Testis (tissue), 3 donors: Measurements from ENCODE around the gene FAM72B. TPM values are rescaled to one million over a fixed set of nuclear protein-coding genes. Genes with fewer than 3 reads are reported as not detected.
"Not testable (repeated sequence)": the region's sequence is repeated elsewhere in the genome, so short reads cannot be mapped to it uniquely, and the experiment has no call there.

ENCODE experiments used
- DNase-seq: peaks from one replicate; pipeline ENCODE4 v3.0.0-alpha.2; 2019
- H3K27ac ChIP-seq, 2 donors: fragments of 200-600 bp; sonication (generic); one replicate each; pipeline ENCODE4 v1.5.1; 2019
- H3K27me3 ChIP-seq: fragments of 200-600 bp; sonication (generic); one replicate; pipeline ENCODE4 v1.5.1; 2019
- H3K36me3 ChIP-seq: fragments of 200-600 bp; sonication (generic); one replicate; pipeline ENCODE4 v1.5.1; 2017; ENCODE audit warnings: low read depth; ENCODE audit errors: missing control alignments
- H3K4me1 ChIP-seq: fragments of 200-600 bp; sonication (generic); one replicate; pipeline ENCODE4 v1.5.1; 2019
- H3K4me3 ChIP-seq, 2 donors: fragments of 200-600 bp; sonication (generic); one replicate each; pipeline ENCODE4 v1.5.1; 2017 to 2019
- H3K9me3 ChIP-seq: fragments of 200-600 bp; sonication (generic); one replicate; pipeline ENCODE4 v1.5.1; 2017
- WGBS, 2 donors: methylation state at CpG; one replicate each; pipeline ENCODE4 v1.1.5; 2018; 5-methylcytosine and 5-hydroxymethylcytosine counted together
- intact Hi-C: fragments of 100-400 bp; cut with DNase I; formaldehyde crosslinking; loops from one replicate; pipeline ENCODE4 v1.15.1; 2023; ENCODE audit warnings: low total_unique reads
- polyA plus RNA-seq: library from polyadenylated mRNA; stranded (reverse); fragments of 350-450 nt; fragmentation: Illumina TruSeq; extraction: RNeasy Lipid Tissue Mini Kit (QIAGEN cat#74804); gene quantifications from one replicate; pipeline ENCODE4 v1.2.3, GENCODE V29; 2014; ENCODE audit warnings: low read depth, low replicate concordance; ENCODE audit not compliant: insufficient read depth
- total RNA-seq, 2 donors: library from RNA; depleted of rRNA; stranded (reverse); fragments of >200 nt; gene quantifications; one replicate each; pipeline ENCODE4 v1.2.3, GENCODE V29; 2016

FAM72B gene
- total and polyA plus RNA-seq, 3 donors from 2014 or later = 1.3 to 4.9 (median 2.5) TPM

- WGBS, 2 donors = no CpG with 5 or more reads among the region's 5 CpGs
- H3K4me3 ChIP-seq, H3K27ac ChIP-seq, H3K9me3 ChIP-seq, H3K4me1 ChIP-seq, intact Hi-C loops, DNase-seq, H3K36me3 ChIP-seq, H3K27me3 ChIP-seq: not testable (repeated sequence)
These were observed 30.5 kb upstream of the FAM72B start for GRCh38 chr1:121214544-121215156.

GRCh38 chr1:121213491-121213890 is 29.4 kb upstream of the FAM72B start:
- H3K4me1 ChIP-seq, intact Hi-C loops, H3K36me3 ChIP-seq, H3K4me3 ChIP-seq, H3K9me3 ChIP-seq, H3K27ac ChIP-seq, DNase-seq, H3K27me3 ChIP-seq: not testable (repeated sequence)
- 67 to 75% methylated on average over 1 to 3 of the region's 9 CpGs for WGBS, 2 donors

- H3K36me3 ChIP-seq, H3K27me3 ChIP-seq, H3K27ac ChIP-seq, H3K4me1 ChIP-seq, H3K4me3 ChIP-seq, DNase-seq, H3K9me3 ChIP-seq, intact Hi-C loops: not testable (repeated sequence)
- whole genome bisulfite sequencing, 2 donors = 87 to 90% methylated on average over 2 of the region's 2 CpGs
These were observed 26.6 kb upstream of the FAM72B start for GRCh38 chr1:121210778-121211177.

DNA sequence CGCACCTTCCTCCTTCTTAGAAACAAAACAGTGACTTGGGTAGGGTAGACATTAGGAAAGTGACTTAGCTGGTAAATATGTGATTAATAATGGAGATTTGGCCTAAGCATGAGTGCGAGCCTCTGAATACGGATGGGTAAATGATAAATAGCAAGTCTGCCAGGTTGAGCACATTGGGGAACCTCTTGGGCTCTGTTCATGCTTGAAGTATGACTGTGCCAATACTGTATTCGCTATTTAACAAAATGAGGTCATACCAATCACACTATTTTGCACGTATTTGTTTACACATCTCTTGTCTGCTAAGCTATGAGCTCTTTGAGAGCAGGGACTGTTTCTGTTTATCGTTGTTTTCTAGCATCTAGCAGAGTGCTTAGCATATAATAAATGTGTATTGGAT is 24.2 kb upstream of the FAM72B start:
- H3K36me3 ChIP-seq, H3K4me1 ChIP-seq, DNase-seq, H3K4me3 ChIP-seq, H3K27me3 ChIP-seq, H3K9me3 ChIP-seq, intact Hi-C loops, H3K27ac ChIP-seq: not testable (repeated sequence)
- 93 to 95% methylated on average over 5 of the region's 6 CpGs for WGBS, 2 donors

- intact Hi-C loops, H3K4me1 ChIP-seq, H3K36me3 ChIP-seq, H3K4me3 ChIP-seq, H3K9me3 ChIP-seq, H3K27me3 ChIP-seq, H3K27ac ChIP-seq, DNase-seq: not testable (repeated sequence)
- 96 to 100% methylated on average over 1 of the region's 2 CpGs for WGBS, 2 donors
These were observed 23.2 kb upstream of the FAM72B start for GRCh38 chr1:121207328-121207727.

DNA sequence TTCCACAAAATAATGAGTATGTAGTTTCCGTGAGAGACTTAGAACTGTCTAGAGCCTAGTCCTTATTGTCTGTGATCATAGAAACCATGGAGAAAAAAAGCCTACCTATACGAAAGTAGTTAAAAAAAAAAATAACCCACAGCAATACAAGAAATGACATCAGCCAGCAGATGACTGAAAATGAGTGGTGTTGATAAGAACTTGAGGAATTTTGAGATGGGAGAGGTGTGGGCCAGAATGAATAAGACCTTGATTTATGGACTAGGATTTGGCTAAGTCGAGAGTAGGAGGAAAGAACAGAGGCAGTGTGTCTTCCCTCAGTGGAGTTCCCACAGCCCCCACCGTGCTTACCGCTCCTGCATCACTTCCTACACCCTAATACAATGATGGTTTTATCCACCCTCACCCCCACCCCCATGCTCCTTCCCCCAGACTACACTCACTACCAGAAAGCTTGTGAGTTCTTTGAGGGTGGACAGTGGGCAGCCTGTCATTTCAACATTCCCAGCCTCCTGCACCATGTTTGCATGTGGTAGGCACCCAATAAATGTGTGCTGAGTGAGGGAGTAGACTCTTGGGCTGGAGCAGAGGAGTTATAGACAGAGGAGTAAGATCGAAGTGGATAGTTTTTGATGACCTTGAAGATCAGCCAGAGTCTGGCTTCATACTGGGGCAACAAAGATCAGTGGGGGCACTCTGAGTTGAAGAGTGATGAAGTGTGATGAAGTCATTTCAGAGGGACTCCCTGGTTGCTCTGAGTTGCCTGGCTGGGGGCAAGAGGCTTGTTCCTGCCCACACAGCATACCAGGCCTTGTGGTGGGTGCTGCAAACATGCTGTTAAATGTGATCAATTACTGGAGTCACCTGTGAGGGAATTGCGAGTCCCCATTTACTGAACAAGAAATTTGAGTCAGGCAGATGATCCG is 21.9 kb upstream of the FAM72B start:
- DNase-seq, H3K9me3 ChIP-seq, H3K36me3 ChIP-seq, H3K27ac ChIP-seq, H3K27me3 ChIP-seq, H3K4me3 ChIP-seq, H3K4me1 ChIP-seq, intact Hi-C loops: not testable (repeated sequence)
- 48 to 67% methylated on average over 1 of the region's 8 CpGs for WGBS, 2 donors

DNA sequence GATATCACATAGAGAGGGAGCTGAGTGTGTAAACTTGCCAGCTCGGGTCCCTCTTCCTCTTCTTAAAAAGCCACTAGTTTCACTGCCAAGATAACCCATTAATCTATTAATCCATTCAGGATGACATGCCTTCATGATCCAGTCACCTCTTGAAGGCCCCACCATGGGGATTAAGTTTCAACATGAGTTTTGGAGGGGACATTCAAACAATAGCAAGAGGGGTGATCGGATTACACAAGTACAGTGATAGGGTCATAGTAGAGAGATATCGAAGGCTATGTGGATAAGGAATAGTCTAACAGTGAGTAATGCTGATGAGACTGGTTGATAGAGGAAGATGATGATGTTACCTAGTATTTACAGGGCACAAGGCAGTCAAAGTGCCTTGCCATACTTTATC is 18.8 kb upstream of the FAM72B start:
- H3K4me1 ChIP-seq, H3K36me3 ChIP-seq, H3K4me3 ChIP-seq, DNase-seq, H3K27ac ChIP-seq, H3K9me3 ChIP-seq, intact Hi-C loops, H3K27me3 ChIP-seq: not testable (repeated sequence)
- 94 to 96% methylated on average over 3 of the region's 3 CpGs for WGBS, 2 donors

GRCh38 chr1:121200985-121201981 is 17.1 kb upstream of the FAM72B start:
- H3K36me3 ChIP-seq, H3K27ac ChIP-seq, H3K9me3 ChIP-seq, H3K27me3 ChIP-seq, intact Hi-C loops, H3K4me3 ChIP-seq, H3K4me1 ChIP-seq: not testable (repeated sequence)
- peak; percentile 12 for DNase-seq
- WGBS, 2 donors = 64 to 79% methylated on average over 9 of the region's 13 CpGs

GRCh38 chr1:121200232-121200631 is 16.1 kb upstream of the FAM72B start:
- DNase-seq, H3K9me3 ChIP-seq, H3K36me3 ChIP-seq, H3K27ac ChIP-seq, H3K4me1 ChIP-seq, intact Hi-C loops, H3K4me3 ChIP-seq, H3K27me3 ChIP-seq: not testable (repeated sequence)
- no CpG with 5 or more reads among the region's 1 CpG for WGBS, 2 donors

GRCh38 chr1:121199763-121200162 is 15.6 kb upstream of the FAM72B start:
- H3K27ac ChIP-seq, DNase-seq, H3K4me1 ChIP-seq, H3K36me3 ChIP-seq, H3K9me3 ChIP-seq, H3K4me3 ChIP-seq, intact Hi-C loops, H3K27me3 ChIP-seq: not testable (repeated sequence)
- WGBS, 2 donors = 100% methylated on average over 1 of the region's 3 CpGs

DNA sequence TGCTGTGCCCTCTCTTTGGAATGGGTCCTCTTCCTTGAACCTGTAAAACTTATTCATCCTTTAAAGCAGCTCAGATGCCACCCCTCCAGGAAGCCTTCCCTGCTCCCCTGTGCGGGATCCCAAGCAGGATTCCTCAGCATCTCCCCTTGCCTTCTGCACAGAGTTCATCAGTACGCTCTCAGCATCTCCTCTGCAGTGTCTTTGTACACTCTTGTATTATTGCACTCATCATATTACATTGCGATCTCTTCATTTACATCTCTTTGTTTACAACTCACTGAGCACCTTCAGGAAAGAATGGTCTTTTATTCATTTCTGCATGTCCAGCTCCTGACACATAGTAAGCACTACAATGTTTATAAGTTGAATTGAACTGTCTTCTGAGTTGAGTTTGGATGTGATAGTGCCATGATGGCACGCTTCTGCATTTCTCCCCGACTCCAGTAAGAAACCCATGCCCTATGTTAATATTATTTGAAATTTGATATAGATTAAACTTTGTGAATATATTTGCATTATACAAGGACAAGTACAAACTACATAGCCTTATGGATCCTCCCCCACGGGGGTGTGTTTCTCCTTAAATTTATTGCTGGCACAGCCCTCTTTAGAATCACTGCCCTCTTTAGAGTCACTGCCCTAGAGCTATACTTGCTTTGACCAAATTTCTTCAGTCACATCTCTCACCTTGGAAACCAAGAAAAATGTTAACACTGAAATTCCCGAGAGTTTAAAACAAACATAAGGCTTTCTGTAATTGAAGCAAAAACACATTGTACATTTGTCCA is 13.1 kb upstream of the FAM72B start:
- H3K27me3 ChIP-seq, H3K27ac ChIP-seq, intact Hi-C loops, H3K9me3 ChIP-seq, H3K36me3 ChIP-seq, H3K4me1 ChIP-seq, H3K4me3 ChIP-seq, DNase-seq: not testable (repeated sequence)
- 94 to 96% methylated on average over 3 of the region's 7 CpGs for WGBS, 2 donors
